ENCODE measurements around the gene GAB1. TPM values are rescaled to one million over a fixed set of nuclear protein-coding genes. Genes with fewer than 3 reads are reported as not detected.

GAB1 gene
- total RNA-seq, 2 donors from 2014 or later, result 28.3 to 33.3 TPM

GRCh38 chr4:143367863-143368262 lies 31.2 kb downstream of the GAB1 start:
- H3K9me3 Mint-ChIP-seq, result peaks cover 15% of the 10 kb centered on the region
- no peak for DNase-seq
- H3K27ac Mint-ChIP-seq, result no peak overlapping the region
- Histone ChIP-seq H3K9me3 (ENCODE audit: control insufficient read depth, low read length) (no peaks in the 10 kb centered on the region), H3K4me3 (ENCODE audit: low read length) (no peak overlapping the region), H3K4me1 (ENCODE audit: control insufficient read depth, insufficient read depth, low read length) (no peaks in the 10 kb centered on the region), H3K36me3 (ENCODE audit: control insufficient read depth, insufficient read depth, low read length) (no peaks in the 10 kb centered on the region), H3K9ac (ENCODE audit: extremely low read depth, low read length, poor library complexity, severe bottlenecking) (no peak overlapping the region), H3K27me3 (ENCODE audit: control insufficient read depth, insufficient read depth, low read length, poor library complexity, severe bottlenecking) (no peaks in the 10 kb centered on the region), H3K27ac (ENCODE audit: low read depth, low read length) (no peak overlapping the region)
- H3K27me3 Mint-ChIP-seq (ENCODE audit: insufficient read depth), result no peaks in the 10 kb centered on the region
- 89 to 96% methylated on average over 4 to 5 of the region's 5 CpGs for WGBS, 2 experiments (ENCODE audit: insufficient coverage in 1 of 2, insufficient read length in 1 of 2)
- H3K4me3 Mint-ChIP-seq, result no peak overlapping the region
- H3K4me1 Mint-ChIP-seq, result peaks cover 10% of the 10 kb centered on the region
- no peak for TF ChIP-seq CTCF (conservative IDR thresholded peaks at IDR 0.05)
- H3K36me3 Mint-ChIP-seq (ENCODE audit: low read depth), result peaks cover 8% of the 10 kb centered on the region

- H3K4me3 ChIP-seq (ENCODE audit: low read length), result no peak overlapping the region
- no peaks in the 10 kb centered on the region for H3K36me3 ChIP-seq (ENCODE audit: control insufficient read depth, insufficient read depth, low read length)
- no peak overlapping the region for H3K9ac ChIP-seq (ENCODE audit: extremely low read depth, low read length, poor library complexity, severe bottlenecking)
- no peaks in the 10 kb centered on the region for H3K27me3 ChIP-seq (ENCODE audit: control insufficient read depth, insufficient read depth, low read length, poor library complexity, severe bottlenecking)
- H3K27ac ChIP-seq (ENCODE audit: low read depth, low read length), result no peak overlapping the region
- Mint-ChIP-seq H3K27ac (no peak overlapping the region), H3K36me3 (ENCODE audit: low read depth) (peaks cover 4% of the 10 kb centered on the region), H3K27me3 (ENCODE audit: insufficient read depth) (no peaks in the 10 kb centered on the region), H3K9me3 (peaks cover 15% of the 10 kb centered on the region), H3K4me3 (no peak overlapping the region), H3K4me1 (peaks cover 2% of the 10 kb centered on the region)
- TF ChIP-seq CTCF (conservative IDR thresholded peaks at IDR 0.05), result no peak
- H3K9me3 ChIP-seq (ENCODE audit: control insufficient read depth, low read length), result no peaks in the 10 kb centered on the region
- WGBS, 2 experiments (ENCODE audit: insufficient coverage in 1 of 2, insufficient read length in 1 of 2), result 86 to 96% methylated on average over 2 to 3 of the region's 3 CpGs
- DNase-seq, result no peak
- no peaks in the 10 kb centered on the region for H3K4me1 ChIP-seq (ENCODE audit: control insufficient read depth, insufficient read depth, low read length)
These were observed 32.9 kb downstream of the GAB1 start for GRCh38 chr4:143369552-143369951.

GRCh38 chr4:143372093-143372915 lies 35.6 kb downstream of the GAB1 start:
- Mint-ChIP-seq H3K27ac (no peak overlapping the region), H3K36me3 (ENCODE audit: low read depth) (peaks cover 3% of the 10 kb centered on the region), H3K27me3 (ENCODE audit: insufficient read depth) (no peaks in the 10 kb centered on the region), H3K9me3 (peaks cover 15% of the 10 kb centered on the region), H3K4me1 (peaks cover 16% of the 10 kb centered on the region), H3K4me3 (no peak overlapping the region)
- Histone ChIP-seq H3K4me1 (ENCODE audit: control insufficient read depth, insufficient read depth, low read length) (no peaks in the 10 kb centered on the region), H3K9ac (ENCODE audit: extremely low read depth, low read length, poor library complexity, severe bottlenecking) (no peak overlapping the region), H3K36me3 (ENCODE audit: control insufficient read depth, insufficient read depth, low read length) (no peaks in the 10 kb centered on the region), H3K27me3 (ENCODE audit: control insufficient read depth, insufficient read depth, low read length, poor library complexity, severe bottlenecking) (no peaks in the 10 kb centered on the region), H3K9me3 (ENCODE audit: control insufficient read depth, low read length) (no peaks in the 10 kb centered on the region), H3K27ac (ENCODE audit: low read depth, low read length) (no peak overlapping the region), H3K4me3 (ENCODE audit: low read length) (no peak overlapping the region)
- no peak for TF ChIP-seq CTCF (conservative IDR thresholded peaks at IDR 0.05)
- WGBS, 2 experiments (ENCODE audit: insufficient coverage in 1 of 2, insufficient read length in 1 of 2), result 89% methylated on average over 1 of the region's 1 CpG; no CpG with 5 or more reads in 1 of the 2 experiments
- no peak for DNase-seq

All from endodermal cell (in vitro differentiated cells).